Loucy (cell line): Measurements from ENCODE around the gene TNRC6C.

ENCODE experiments used
- H2AFZ ChIP-seq: fragments of 200-600 bp; sonication (generic); 2 replicates; pipeline ENCODE4 v1.6.0; 2016; ENCODE audit warnings: antibody characterized with exemption, mild to moderate bottlenecking, low read length, moderate library complexity
- H3F3A ChIP-seq: fragments of 200-600 bp; 2 replicates; pipeline ENCODE4 v1.6.0; 2016; ENCODE audit warnings: antibody characterized with exemption, low read depth, mild to moderate bottlenecking
- H3K27me3 ChIP-seq: fragments of 200-600 bp; sonication (generic); 2 replicates; pipeline ENCODE4 v1.6.1; 2014; ENCODE audit warnings: low read length, mild to moderate bottlenecking; ENCODE audit not compliant: insufficient read depth, poor library complexity, severe bottlenecking
- H3K36me3 ChIP-seq: fragments of 200-600 bp; sonication (generic); 2 replicates; pipeline ENCODE4 v1.6.1; 2016; ENCODE audit warnings: low read length; ENCODE audit not compliant: insufficient read depth
- H3K4me1 ChIP-seq: fragments of 200-600 bp; sonication (generic); 2 replicates; pipeline ENCODE4 v1.5.1; 2014; ENCODE audit warnings: low read length, mild to moderate bottlenecking; ENCODE audit not compliant: insufficient read depth, poor library complexity, severe bottlenecking
- H3K4me2 ChIP-seq: fragments of 200-600 bp; sonication (generic); 2 replicates; pipeline ENCODE4 v1.6.0; 2014; ENCODE audit warnings: antibody characterized with exemption, low read length, low read depth, mild to moderate bottlenecking; ENCODE audit not compliant: poor library complexity, severe bottlenecking
- H3K4me3 ChIP-seq: fragments of 200-600 bp; sonication (generic); 2 replicates; pipeline ENCODE4 v1.5.1; 2014; ENCODE audit warnings: low read length, mild to moderate bottlenecking, mixed read lengths; ENCODE audit not compliant: poor library complexity, severe bottlenecking
- H3K79me2 ChIP-seq: fragments of 200-600 bp; sonication (generic); 2 replicates; pipeline ENCODE4 v1.6.1; 2014; ENCODE audit warnings: low read length; ENCODE audit not compliant: insufficient read depth
- H3K9ac ChIP-seq: fragments of 200-600 bp; sonication (generic); 2 replicates; pipeline ENCODE4 v1.6.0; 2014; ENCODE audit warnings: mild to moderate bottlenecking, low read depth, low read length, moderate library complexity; ENCODE audit not compliant: poor library complexity, severe bottlenecking
- H3K9me2 ChIP-seq: fragments of 200-600 bp; sonication (generic); replicated peaks from 2 replicates; pipeline ENCODE4 v1.6.1; 2016; ENCODE audit warnings: low read depth, low read length, mixed read lengths
- H3K9me3 ChIP-seq: fragments of 200-600 bp; sonication (generic); 2 replicates; pipeline ENCODE4 v1.6.1; 2014; ENCODE audit warnings: mild to moderate bottlenecking, antibody characterized with exemption, low read length, low read depth; ENCODE audit not compliant: insufficient read depth
- H4K20me1 ChIP-seq: fragments of 200-600 bp; sonication (generic); 2 replicates; pipeline ENCODE4 v1.6.0; 2014; ENCODE audit warnings: antibody characterized with exemption, low read length, mild to moderate bottlenecking; ENCODE audit not compliant: insufficient read depth, poor library complexity, severe bottlenecking
- CTCF ChIP-seq: fragments of 200-600 bp; sonication (generic); conservative IDR thresholded peaks from 2 replicates; pipeline ENCODE4 v1.5.1; 2014; ENCODE audit warnings: mild to moderate bottlenecking, antibody characterized with exemption, low read length
- EZH2phosphoT487 ChIP-seq: fragments of 200-600 bp; IDR thresholded peaks from 2 replicates; pipeline ENCODE4 v1.6.1; 2018; ENCODE audit warnings: antibody characterized with exemption, mild to moderate bottlenecking, moderate library complexity, borderline replicate concordance

The TNRC6C gene

GRCh38 chr17:78022425-78022824 lies 63.9 kb downstream of the TNRC6C start:
- Histone ChIP-seq H3K9ac (no peak overlapping the region), H4K20me1 (peaks cover 10% of the 10 kb centered on the region), H3K36me3 (peaks cover 28% of the 10 kb centered on the region; the same call in 1 of the 2 replicates), H3K4me3 (no peak overlapping the region), H3K4me1 (peaks cover 4% of the 10 kb centered on the region), H3K9me2 (no peaks in the 10 kb centered on the region), H3F3A (no peaks in the 10 kb centered on the region), H2AFZ (no peak overlapping the region), H3K9me3 (no peaks in the 10 kb centered on the region), H3K27me3 (no peaks in the 10 kb centered on the region), H3K4me2 (no peak overlapping the region), H3K79me2 (no peaks in the 10 kb centered on the region)
- TF ChIP-seq EZH2phosphoT487 = no peak
- TF ChIP-seq CTCF = no peak

GRCh38 chr17:78023042-78023441 lies 64.5 kb downstream of the TNRC6C start:
- Histone ChIP-seq H3K27me3 (no peaks in the 10 kb centered on the region), H3K4me1 (peaks cover 5% of the 10 kb centered on the region), H3K36me3 (peaks cover 24% of the 10 kb centered on the region; the same call in 1 of the 2 replicates), H3K4me3 (no peak overlapping the region), H3K79me2 (no peaks in the 10 kb centered on the region), H3K4me2 (no peak overlapping the region), H3K9me2 (no peaks in the 10 kb centered on the region), H3K9ac (no peak overlapping the region), H3F3A (no peaks in the 10 kb centered on the region), H2AFZ (no peak overlapping the region), H3K9me3 (no peaks in the 10 kb centered on the region), H4K20me1 (peaks cover 10% of the 10 kb centered on the region)
- TF ChIP-seq EZH2phosphoT487 (no peak), CTCF (no peak)

GRCh38 chr17:78026381-78026780 lies 67.9 kb downstream of the TNRC6C start:
- TF ChIP-seq EZH2phosphoT487 (no peak), CTCF (no peak)
- peaks cover 29% of the 10 kb centered on the region; the same call in 1 of the 2 replicates for H3K36me3 ChIP-seq
- no peaks in the 10 kb centered on the region for H3K27me3 ChIP-seq
- H4K20me1 ChIP-seq = peaks cover 5% of the 10 kb centered on the region
- no peak overlapping the region for H3K4me3 ChIP-seq
- no peaks in the 10 kb centered on the region for H3F3A ChIP-seq
- H3K9me2 ChIP-seq = no peaks in the 10 kb centered on the region
- no peak overlapping the region for H2AFZ ChIP-seq
- peaks cover 9% of the 10 kb centered on the region for H3K4me1 ChIP-seq
- H3K9ac ChIP-seq = no peak overlapping the region
- no peaks in the 10 kb centered on the region for H3K79me2 ChIP-seq
- H3K4me2 ChIP-seq = no peak overlapping the region
- H3K9me3 ChIP-seq = no peaks in the 10 kb centered on the region
